Activated CD4-positive, alpha-beta T cell treated with anti-CD3 and anti-CD28 coated beads, Interleukin-10, Interleukin-2, amounts not matched to agents 100 ng/mL and 50 ng/mL, durations not matched to agents 16 hours and 8 hours (primary cell): ENCODE results near the gene TAAR5.
"Not testable (repeated sequence)": the region's sequence is repeated elsewhere in the genome, so short reads cannot be mapped to it uniquely, and the experiment has no call there.

Experiments used
- DNase-seq: peaks from one replicate; pipeline ENCODE4 v3.0.0-alpha.2; 2020

TAAR5 gene

GRCh38 chr6:132569170-132569569, 20.4 kb downstream of the TAAR5 start:
- no peak for DNase-seq

- no peak for DNase-seq
These were observed 20.9 kb downstream of the TAAR5 start for GRCh38 chr6:132568611-132569010.

- DNase-seq = no peak
These were observed 22.0 kb downstream of the TAAR5 start for GRCh38 chr6:132567566-132567965.

GRCh38 chr6:132566404-132566803, 23.1 kb downstream of the TAAR5 start:
- no peak for DNase-seq

- not testable (repeated sequence) for DNase-seq
These were observed 29.5 kb downstream of the TAAR5 start for GRCh38 chr6:132560087-132560486.

- DNase-seq = no peak
These were observed 37.2 kb downstream of the TAAR5 start, which contains the start of gene TAAR8 for GRCh38 chr6:132552372-132552771. Gene TAAR8 (plus strand): TSS chr6:132552672. CDS start chr6:132552693, 21 bp downstream.

GRCh38 chr6:132551214-132551613, 38.3 kb downstream of the TAAR5 start:
- no peak for DNase-seq

GRCh38 chr6:132548746-132549463, 40.6 kb downstream of the TAAR5 start:
- no peak for DNase-seq

GRCh38 chr6:132544826-132545225, 44.7 kb downstream of the TAAR5 start:
- DNase-seq = no peak
